ENCODE measurements around the gene SPI1. TPM values are rescaled to one million over a fixed set of nuclear protein-coding genes. Genes with fewer than 3 reads are reported as not detected.
A peak's percentile ranks its signal among the peaks of the same experiment; 100 is the strongest.
"Not testable (repeated sequence)": the region's sequence is repeated elsewhere in the genome, so short reads cannot be mapped to it uniquely, and the experiment has no call there.

Gene SPI1
- polyA plus RNA-seq, 1 donor, result 3.4 TPM

DNA sequence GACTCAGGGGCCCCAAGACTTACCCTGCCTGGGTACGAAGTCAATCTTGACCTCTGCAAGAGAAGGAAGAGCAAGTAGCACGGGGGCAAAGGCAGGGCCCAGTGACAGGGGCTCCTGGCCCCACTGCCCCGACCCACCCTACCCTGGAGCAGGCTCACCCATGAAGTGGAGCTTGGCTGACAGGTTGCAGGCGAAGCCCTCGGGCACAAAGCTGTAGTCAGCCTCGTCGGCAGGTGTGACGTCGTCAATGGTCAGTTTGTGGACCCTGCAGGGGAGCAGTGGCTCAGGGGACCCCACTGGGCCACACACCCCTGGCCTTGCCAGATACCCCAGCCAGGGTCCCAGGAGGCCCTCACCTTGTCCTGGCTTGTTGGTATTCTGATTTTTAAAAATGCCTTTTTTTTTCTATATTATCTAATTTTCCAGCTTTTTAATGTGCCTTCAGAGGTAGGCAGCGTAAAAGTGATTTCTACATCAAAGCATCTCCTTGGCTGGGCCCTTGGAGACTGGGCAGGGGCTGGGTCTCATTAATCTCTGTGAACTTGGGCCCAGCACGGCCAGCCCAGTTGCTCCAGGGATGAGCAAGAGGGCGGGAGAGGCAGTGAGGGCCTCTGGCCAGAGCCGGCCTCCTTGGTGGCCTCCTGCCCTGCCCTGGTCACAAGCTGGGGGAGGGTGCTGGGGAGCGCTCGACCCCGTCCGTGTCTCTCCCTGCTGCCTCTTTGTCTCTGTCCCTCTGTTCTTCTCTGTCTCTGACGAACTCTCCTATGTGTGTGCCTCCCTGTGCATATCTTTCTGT, 37.2 kb downstream of the SPI1 start:
- no peak for DNase-seq

DNA sequence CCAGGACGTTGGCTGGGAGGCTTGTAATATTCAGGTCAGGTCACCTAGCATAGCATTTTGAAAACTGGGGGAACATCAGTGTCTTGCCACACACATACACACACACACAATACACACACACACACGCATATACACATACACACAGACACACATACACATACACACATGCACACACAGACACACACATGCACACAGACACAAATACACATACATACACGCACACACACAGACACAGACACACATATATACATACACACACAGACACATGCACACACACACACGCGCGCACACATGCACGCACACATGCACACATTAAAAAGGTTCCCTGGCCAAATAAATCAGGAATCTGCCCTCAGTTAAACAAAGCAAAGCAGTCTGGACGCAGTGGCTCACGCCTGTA, 38.3 kb downstream of the SPI1 start:
- DNase-seq, result no peak

DNA sequence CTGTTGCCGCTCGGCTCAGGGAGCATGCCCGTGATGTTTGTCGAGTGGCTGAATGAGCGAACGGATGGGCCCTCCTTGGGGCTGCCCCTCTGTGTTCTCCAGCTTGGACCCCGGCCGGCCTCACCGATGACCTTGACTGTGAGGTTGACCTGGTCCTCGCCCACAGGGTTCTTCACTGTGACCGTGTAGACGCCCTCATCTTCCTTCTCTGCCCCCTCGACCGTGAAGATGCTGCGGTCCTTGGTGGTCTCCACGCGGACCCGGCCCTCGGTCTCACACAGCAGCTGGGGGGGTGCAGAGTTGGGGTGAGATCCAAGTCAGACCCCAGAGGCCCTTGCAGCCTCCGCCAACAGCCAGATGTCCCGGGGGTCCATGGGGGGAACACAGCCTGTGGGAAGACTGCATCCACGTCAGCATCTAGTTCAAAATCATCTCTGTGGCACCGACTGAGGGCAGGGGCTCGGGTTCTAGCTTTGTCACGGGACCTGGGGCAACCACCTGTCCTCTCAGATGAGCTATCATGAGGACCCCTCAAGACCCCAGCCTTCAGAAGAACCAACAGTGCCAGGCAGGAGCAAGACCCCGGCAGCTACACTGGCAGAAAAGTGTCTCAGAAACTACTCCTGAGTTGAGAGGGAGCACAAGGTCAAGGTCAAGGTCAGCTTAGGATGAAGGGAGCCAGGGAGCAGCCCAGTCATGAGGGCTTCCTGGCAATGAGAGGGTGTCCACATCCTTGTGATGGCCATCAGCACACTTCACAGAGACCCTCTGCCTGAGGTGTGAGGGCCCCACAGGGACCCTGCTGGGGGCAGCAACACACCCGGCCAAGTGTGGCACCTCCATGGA, 39.7 kb downstream of the SPI1 start:
- no peak for DNase-seq

DNA sequence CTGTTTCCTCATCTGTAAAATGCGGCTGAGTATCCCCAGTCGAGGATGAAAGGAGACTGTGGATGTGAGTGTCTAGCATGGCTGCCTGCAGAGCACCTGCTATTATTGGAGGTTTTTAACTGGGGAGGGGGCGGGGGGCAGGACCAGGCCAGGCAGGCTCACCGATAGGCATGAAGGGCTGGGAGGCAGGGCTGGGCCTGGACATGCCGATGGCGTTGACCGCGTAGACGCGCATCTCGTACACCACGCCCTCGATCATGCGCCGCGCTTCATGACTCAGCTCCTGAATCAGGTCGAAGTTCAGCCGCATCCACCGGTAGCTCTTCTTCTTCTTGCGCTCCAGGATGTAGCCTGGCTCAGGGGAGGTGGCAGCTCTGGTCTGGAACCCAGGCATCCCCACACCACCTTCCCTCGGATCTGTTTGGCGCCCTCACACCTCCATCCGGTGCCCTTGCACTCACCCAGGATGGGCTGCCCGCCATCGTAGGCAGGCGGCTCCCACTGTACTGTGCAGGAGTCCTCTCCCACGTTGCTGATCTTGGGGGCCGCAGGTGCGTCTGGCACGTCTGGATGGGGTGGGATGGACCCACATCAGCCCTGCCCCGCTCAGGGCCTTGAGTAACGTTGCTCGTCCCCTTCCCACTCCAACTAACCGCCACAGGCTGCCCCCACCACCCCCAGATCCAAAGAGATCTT, 41.0 kb downstream of the SPI1 start:
- no peak for DNase-seq

DNA sequence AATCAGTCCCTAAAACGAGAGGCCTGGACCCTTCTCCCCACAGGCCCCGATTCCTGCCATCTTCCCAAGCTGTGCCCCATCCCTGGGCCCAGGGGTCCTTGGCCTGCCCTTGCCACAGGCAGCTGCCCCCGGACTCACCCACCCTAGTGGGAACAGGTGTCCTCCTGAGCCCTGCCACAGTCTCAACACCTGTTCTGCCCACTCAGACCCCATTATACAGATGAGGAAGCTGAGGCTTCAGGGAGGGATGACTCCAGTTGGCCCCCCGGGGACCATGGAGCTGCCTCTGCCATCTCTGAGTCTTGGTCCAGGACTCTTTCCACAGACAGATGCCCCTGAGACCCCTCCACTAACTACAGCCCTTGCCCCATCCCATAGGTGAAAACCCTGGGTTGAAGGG, 41.8 kb downstream of the SPI1 start:
- DNase-seq, result no peak

DNA sequence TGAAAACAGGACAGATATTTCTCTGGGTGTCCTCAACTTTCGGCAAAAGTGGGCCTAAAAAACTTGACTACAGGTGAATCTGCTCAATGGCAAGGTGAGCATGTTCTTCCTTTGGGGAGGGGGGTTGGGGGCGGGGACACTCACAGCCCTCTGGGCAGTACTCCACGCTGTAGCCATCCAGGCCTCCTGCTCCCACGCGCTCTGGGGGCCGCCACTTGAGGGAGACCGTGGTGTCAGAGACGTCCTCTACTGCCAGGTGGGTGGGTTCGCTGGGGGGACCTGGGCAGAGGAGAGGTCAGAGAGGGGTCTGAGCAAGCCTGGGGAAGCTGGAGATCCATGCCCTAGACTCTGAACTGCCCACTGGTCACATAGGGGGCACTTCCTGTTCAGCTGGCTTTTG, 42.6 kb downstream of the SPI1 start:
- DNase-seq, result no peak

DNA sequence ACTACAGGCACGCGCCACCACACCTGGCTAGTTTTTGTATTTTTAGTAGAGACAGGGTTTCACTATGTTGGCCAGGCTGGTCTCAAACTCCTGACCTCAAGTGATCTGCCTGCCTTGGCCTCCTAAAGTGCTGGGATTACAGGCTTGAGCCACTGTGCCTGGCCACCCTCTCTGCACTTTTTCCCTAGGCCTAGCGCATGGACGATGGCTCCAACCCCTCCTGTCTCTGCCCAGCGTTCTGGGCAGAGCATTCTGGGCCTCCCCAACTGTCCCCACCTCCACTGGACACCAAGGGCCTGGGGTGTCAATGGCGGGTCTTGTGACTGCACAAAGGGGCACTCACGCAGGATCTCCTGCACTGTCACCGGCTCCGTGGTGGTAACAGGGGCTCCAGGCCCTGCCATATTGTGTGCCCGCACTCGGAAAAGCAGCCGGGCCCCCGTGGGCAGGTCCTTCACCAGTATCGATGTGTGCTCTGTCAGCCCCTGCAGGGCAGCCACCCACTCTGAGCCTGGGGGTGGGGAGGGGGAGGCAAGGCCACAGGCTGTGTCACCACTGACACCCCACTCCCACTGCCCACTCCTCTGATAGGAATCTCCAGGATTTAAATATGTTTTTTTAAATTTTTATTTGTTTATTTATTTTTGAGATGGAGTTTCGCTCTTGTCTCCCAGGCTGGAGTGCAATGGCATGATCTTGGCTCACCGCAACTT, 43.5 kb downstream of the SPI1 start:
- DNase-seq, result not testable (repeated sequence)

DNA sequence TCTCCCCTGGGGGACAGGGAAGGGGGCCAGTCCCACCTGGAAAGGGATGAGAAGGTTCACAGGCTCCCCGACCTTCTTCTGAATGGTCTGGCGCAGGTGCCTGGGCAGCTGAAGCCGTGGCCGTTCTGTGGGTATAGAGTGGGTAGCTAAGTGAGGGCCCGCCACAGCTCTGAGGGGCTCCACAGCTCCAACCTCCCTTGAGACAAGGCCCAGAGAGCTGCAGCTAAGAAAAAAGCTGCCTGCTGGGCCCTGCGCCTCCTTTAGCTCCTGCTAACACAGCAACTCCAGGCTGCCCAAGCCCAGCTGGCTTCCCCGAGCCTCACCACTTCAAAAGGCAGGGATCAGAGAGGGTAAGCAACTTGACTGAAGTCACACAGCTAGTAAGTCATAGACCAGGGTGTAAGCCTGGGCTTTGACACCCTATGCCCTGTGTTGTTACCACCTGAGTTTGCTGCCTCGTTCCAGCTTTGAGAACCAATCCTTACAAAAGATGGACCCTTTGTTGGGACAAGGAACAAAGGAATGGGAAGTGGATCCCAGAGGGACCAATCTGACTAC, 44.4 kb downstream of the SPI1 start:
- DNase-seq, result no peak

DNA sequence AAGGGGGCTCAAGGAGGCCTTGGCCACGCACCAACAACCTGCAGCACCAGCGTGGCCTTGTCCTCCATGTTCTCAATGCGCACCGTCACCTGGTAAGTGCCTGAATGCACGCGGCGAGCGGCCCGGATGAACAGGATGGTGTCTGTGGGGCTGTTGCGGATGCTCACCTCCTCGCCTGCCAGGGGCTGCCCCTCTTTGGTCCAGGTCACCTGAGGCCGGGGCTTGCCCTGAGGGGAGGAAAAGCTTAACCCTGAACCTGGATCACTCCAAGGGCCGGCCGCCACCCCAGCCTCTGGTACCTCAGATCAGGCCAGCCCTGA, 44.9 kb downstream of the SPI1 start:
- no peak for DNase-seq

DNA sequence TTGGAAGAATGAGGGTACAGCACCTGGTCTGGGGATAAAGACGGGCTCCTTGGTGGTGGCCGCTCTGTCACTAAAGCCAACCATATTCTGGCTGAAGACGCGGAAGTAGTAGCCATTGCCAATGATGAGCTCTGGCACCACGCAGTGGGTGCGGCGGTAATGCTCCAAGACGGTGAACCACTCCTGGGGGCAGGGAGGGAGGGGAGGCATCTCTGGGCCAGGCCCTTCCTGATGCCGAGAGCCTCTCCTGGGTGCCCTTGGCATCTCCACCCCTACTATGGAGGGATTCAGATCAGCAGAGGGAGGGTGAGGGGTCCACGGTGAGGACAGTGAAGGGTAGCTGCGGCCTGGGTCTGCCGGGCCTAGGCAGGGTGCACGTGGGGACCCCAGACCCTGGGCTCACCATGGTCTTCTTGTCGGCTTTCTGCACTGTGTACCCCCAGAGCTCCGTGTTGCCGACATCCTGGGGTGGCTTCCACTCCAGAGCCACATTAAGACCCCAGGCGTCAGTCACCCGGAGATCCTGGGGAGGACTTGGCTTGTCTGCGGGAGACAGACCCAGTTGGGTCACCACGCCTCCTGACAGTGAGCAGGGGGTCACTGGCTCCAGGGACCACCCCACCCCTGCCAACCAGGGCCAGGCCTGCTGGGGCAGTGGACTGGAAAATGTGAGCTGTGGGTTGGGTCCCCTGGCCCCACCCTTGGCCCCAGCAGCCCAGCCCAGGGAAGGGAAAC, 45.4 kb downstream of the SPI1 start:
- DNase-seq, result no peak

DNA sequence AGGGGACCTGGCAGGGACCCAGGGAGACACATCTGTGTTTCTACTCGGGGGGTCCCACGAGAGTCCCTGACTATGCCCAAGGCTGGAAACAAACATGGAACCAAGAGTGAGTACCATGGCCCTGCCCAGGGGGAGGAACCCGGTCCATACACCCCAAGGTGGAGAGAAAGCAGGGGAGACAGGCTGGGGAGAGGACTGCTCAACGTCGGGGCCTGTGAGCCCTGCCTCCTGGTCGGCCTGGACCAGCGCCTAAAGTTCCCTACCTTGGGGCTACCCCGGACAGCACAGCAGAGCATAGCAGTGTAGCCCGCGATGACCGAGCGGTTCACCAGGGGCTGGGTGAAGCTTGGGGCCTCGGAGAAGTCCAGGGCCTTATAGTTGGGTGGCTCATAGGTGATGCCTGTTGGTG, 46.0 kb downstream of the SPI1 start:
- DNase-seq, result no peak

DNA sequence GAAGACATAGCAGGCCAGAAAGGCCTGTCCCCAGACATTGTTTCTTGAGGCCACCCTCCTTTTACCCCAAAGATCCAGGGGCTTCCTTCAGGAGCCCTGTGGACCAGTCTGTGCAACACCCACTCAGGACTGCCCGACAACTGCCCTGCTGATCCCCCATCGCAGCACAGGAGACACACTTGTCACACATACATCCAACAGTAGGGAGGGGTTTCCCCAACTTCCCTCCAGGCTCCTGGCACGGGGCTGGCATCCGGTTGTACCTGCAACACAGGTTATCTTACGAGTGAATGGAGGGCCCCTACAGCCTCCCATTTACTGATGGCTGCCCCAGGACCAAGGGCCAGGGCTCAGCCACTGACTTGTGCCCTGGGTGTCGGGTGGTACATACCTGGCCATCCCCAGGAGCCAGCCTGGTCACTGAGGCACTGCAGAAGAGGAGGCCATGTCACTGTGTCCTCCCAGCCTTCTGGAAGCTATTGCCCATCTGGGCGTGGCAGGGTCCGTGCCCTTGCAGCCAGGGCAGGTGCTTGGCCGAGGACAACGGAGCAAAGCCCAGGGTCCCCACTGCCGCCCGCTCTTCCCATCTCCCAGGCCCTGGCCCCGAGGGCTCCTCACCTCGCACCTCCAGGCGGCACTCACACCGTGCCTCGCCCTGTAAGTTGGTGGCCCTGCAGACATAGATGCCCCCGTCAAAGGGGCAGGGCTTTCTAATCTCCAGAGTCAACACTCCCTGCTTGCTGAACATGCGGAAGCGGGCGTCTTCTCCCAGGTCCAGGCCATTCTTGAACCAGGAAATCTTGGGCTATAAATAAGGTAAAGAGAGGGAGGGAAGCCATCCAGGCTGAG, 46.7 kb downstream of the SPI1 start:
- DNase-seq, result no peak

DNA sequence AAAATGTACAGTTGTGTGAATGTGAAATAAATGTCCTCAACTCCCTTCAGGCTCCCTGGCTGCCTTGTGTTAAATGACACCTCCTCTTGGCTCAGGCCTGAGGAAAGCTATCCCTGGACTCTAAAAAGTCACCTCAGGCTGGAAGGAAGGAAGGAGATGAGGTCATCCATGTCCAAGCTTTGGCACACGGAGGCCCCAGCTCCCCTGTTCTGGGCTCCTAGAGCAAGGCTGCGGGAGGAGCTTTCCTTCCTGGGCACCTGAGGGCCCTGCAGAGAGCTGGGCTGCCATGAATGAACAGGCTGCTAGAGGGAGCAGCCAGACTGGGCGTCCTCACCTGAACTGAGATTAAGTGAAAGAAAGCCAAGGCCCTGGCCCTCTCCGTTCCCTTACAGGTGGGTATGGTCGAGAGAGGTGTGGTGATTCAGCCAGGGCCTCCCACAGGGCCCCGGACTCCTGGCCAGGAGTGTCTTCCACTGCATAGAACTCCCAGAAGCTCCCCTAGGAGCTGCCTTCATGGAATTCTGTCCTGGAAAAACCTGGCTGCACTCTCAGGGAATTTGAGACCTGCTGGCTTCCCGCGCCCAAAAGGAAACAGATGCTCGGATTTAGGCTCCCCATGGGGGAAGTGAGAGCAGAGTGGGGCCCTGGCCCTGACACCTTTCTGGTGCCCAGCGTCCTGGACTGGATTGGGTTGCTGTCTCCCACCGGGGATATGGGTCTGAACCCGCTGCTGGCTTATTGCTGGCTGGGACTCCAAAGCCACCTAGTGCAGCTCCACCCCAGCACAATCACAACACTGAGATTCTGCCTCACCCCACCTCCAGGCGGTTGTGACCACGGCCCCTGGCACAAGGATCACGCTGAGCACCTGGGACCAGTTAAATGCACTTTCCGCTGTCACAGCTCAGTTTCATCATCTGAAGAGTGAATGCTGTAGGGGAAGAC, 48.1 kb downstream of the SPI1 start:
- DNase-seq, result peak; percentile 7

DNA sequence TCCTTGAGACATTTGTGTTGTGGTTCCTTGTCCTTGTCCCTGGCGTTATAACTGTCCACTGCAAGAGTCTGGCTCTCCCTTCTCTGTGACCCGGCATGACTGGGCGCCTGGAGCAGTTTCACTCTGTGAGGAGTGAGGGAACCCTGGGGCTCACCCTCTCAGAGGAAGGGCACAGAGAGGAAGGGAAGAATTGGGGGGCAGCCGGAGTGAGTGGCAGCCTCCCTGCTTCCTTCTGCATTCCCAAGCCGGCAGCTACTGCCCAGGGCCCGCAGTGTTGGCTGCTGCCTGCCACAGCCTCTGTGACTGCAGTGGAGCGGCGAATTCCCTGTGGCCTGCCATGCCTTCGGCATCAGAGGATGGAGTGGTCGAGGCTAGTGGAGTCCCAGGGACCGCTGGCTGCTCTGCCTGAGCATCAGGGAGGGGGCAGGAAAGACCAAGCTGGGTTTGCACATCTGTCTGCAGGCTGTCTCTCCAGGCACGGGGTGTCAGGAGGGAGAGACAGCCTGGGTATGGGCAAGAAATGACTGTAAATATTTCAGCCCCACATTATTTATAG, 48.8 kb downstream of the SPI1 start:
- no peak for DNase-seq

DNA sequence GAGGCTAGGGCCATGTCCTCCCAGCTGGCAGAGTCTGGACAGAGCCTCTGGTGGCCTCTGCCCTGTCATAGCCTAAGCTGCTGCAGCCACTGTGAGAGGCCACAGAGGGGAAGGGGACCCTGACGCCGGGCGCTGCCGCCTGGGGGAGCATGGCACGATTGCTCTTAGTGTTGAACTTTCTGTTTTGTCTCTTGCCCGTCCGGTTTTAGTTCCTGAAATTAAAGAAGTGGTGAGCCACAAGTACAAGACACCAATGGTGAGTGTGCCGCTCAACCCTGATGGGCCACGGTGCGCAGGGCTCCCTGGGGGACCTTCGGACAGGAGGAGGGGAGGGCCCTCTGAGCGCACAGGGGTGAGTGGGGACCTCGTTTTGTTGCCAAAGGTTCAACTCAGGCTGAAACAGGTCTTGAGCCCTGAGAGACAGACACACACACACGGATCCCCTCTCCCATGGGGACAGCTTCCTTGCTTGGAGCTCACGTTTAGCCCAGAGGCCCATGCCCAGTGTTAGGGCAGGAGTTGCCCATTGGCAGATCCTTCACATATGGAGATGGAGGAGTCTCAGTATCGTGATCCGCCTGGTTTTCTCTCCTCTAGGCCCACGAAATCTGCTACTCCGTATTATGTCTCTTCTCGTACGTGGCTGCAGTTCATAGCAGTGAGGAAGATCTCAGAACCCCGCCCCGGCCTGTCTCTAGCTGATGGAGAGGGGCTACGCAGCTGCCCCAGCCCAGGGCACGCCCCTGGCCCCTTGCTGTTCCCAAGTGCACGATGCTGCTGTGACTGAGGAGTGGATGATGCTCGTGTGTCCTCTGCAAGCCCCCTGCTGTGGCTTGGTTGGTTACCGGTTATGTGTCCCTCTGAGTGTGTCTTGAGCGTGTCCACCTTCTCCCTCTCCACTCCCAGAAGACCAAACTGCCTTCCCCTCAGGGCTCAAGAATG, 49.6 kb downstream of the SPI1 start:
- no peak for DNase-seq

DNA sequence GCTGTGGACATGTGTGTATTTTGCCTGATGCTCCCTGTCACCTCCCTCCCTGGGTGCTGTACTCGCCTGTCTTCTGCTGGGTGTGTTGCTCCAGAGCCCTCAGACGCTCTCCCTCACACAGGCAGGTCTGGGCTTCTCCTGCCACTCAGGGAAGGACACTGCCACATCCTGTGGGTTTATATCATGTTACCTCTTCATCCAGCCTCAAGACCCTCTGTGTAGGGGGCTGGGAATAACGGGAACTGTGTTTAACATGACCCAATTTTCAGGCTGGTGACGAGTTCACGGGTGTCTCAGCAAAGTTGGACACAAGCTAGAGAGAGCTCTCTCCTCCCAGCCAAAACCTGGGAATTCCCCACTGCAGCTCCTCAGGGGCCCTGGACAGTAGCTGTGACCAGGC, 50.4 kb downstream of the SPI1 start:
- no peak for DNase-seq

DNA sequence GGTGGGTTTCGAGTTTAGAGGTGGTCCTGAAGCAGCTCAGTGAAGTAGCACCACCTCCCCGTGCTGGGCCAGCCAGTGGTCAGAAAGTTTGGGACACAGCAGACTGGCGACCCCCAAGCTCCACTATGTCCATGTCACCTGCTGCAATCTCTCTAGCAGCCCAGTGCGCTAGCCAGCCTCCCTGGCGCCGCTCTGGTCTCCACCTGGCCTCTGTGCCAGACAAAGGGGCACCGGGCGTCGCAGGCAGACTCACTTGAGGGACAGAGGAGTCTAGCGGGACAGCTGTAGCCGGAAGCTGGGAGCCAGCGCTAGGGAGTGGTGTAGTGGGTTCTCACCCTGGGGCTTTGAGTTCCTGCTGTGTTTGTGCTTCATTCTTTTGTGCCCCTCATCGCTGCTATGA, 51.3 kb downstream of the SPI1 start:
- DNase-seq, result no peak

DNA sequence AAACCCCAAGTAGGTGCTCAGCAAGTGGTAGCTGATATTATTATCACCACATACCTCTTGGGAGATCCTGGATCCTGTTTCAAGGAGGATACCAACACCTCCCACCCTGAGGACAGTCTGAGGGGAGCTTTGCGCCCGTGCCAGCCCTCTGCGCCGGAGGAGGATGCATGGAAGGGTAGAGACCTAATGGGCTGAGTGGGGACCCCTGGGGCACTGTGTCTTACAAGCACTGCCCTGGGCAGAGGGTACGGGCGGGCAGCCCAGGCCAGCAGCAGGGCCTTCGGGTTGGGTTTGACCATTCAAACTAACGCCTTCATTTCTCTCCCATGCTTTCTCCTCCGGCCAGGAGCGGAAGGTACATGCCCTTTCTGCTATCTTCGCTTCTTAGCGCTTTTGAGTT, 52.1 kb downstream of the SPI1 start:
- no peak for DNase-seq

Data from left kidney (tissue), 2 donors.